Lung (tissue), 12 donors: ENCODE results near the gene ACACA. TPM values are rescaled to one million over a fixed set of nuclear protein-coding genes. Genes with fewer than 3 reads are reported as not detected.

ENCODE experiments used
- ATAC-seq: fragments of 200-7000 bp; cut with Tn5 transposase; one replicate; pipeline ENCODE4 v1.9.1; 2020; ENCODE audit warnings: moderate number of reproducible peaks; ENCODE audit not compliant: insufficient read depth, low FRiP score
- DNase-seq, 3 donors: peaks; one replicate each; pipeline ENCODE4 v3.0.0-alpha.2; 2013 to 2017
- H3K27ac ChIP-seq, 2 donors: one replicate each; pipeline ENCODE4 v1.5.1; 2013; ENCODE audit warnings: mild to moderate bottlenecking in 2 of 2, moderate library complexity in 2 of 2, control low read depth in 1 of 2, inconsistent platforms in 1 of 2, low read depth in 1 of 2, low read length in 1 of 2
- H3K27me3 ChIP-seq, 3 donors: one replicate each; pipeline ENCODE4 v1.5.1; 2013; ENCODE audit warnings: low read length in 2 of 3; ENCODE audit not compliant: control insufficient read depth in 3 of 3, insufficient read depth in 3 of 3
- H3K36me3 ChIP-seq, 4 donors: one replicate each; pipeline ENCODE4 v1.5.1; 2013; ENCODE audit warnings: low read length in 4 of 4, mild to moderate bottlenecking in 1 of 4, moderate library complexity in 1 of 4; ENCODE audit not compliant: control insufficient read depth in 4 of 4, insufficient read depth in 4 of 4
- H3K4me1 ChIP-seq, 5 donors: one replicate each; pipeline ENCODE4 v1.5.1; 2013; ENCODE audit warnings: low read length in 5 of 5, mild to moderate bottlenecking in 2 of 5, moderate library complexity in 1 of 5; ENCODE audit not compliant: control insufficient read depth in 5 of 5, insufficient read depth in 5 of 5
- H3K4me3 ChIP-seq: one replicate; pipeline ENCODE4 v1.5.1; 2013; ENCODE audit warnings: mild to moderate bottlenecking, control low read depth, moderate library complexity
- H3K9ac ChIP-seq, 2 donors: one replicate each; pipeline ENCODE4 v1.5.1; 2013; ENCODE audit warnings: low read length in 2 of 2, control low read depth in 1 of 2; ENCODE audit not compliant: insufficient read depth in 1 of 2
- H3K9me3 ChIP-seq, 4 donors: one replicate each; pipeline ENCODE4 v1.5.1; 2013; ENCODE audit warnings: low read length in 3 of 4, mild to moderate bottlenecking in 1 of 4, moderate library complexity in 1 of 4; ENCODE audit not compliant: control insufficient read depth in 4 of 4, insufficient read depth in 3 of 4
- CTCF ChIP-seq: IDR thresholded peaks from 2 replicates; pipeline ENCODE4 v1.5.1; 2012; ENCODE audit warnings: mild to moderate bottlenecking; ENCODE audit errors: control extremely low read depth, extremely low read depth
- WGBS, 2 donors: extraction: QIAGEN DNeasy Blood & Tissue Kit; methylation state at CpG; one replicate each; pipeline ENCODE4 v1.1.7; 2013; 5-methylcytosine and 5-hydroxymethylcytosine counted together
- polyA plus RNA-seq, 2 donors: library from polyadenylated mRNA; stranded (reverse); fragments of 200-250 nt; gene quantifications; one replicate each; pipeline ENCODE4 v1.2.1, GENCODE V29; 2013
- total RNA-seq, 2 donors: library from RNA; depleted of rRNA in 1 of 2; stranded (reverse); fragments of >200 nt in 1 of 2; gene quantifications; one replicate each; pipeline ENCODE4 v1.2.1, GENCODE V29; 2014 to 2021
- donor health status: control.
- donor health status: control.
- donor health status: Bipolar disorder and iron deficiency.
- donor health status: healthy.
- donor health status: DM: yes; HTN: yes; CAD: no.

The ACACA gene
- total and polyA plus RNA-seq, 4 donors, result 26.0 to 111 (median 55.6) TPM

- Histone ChIP-seq H3K27ac (no peak overlapping the region), H3K4me3 (no peak overlapping the region), H3K9ac (no peak overlapping the region), H3K9me3 (no peaks in the 10 kb centered on the region), H3K27me3 (no peaks in the 10 kb centered on the region), H3K4me1 (peaks cover 0 to 11% (median 0%) of the 10 kb centered on the region in 5 donors), H3K36me3 (peaks cover 0 to 10% (median 4%) of the 10 kb centered on the region in 4 donors)
- TF ChIP-seq CTCF, result no peak
- 56 to 70% methylated on average over 2 of the region's 2 CpGs for WGBS, 2 donors
- no peak for ATAC-seq
- no peak for DNase-seq
These were observed 195.5 kb downstream of the ACACA start for GRCh38 chr17:37211136-37211535.

- H3K27me3 ChIP-seq, result no peaks in the 10 kb centered on the region
- no peaks in the 10 kb centered on the region for H3K4me1 ChIP-seq
- H3K4me3 ChIP-seq, result no peak overlapping the region
- H3K36me3 ChIP-seq, result peaks cover 0 to 19% (median 8%) of the 10 kb centered on the region in 4 donors
- H3K9ac ChIP-seq, result no peak overlapping the region
- WGBS, 2 donors, result 97 to 100% methylated on average over 1 of the region's 1 CpG
- DNase-seq (no peak), ATAC-seq (no peak)
- TF ChIP-seq CTCF, result no peak
- no peak overlapping the region for H3K27ac ChIP-seq
- H3K9me3 ChIP-seq, result no peaks in the 10 kb centered on the region
These were observed 199.5 kb downstream of the ACACA start for GRCh38 chr17:37207103-37207502.

GRCh38 chr17:37206299-37206698 lies 200.3 kb downstream of the ACACA start:
- H3K4me1 ChIP-seq, result no peaks in the 10 kb centered on the region
- no peaks in the 10 kb centered on the region for H3K27me3 ChIP-seq
- DNase-seq, result no peak
- no peak overlapping the region for H3K9ac ChIP-seq
- H3K4me3 ChIP-seq, result no peak overlapping the region
- H3K9me3 ChIP-seq, result no peaks in the 10 kb centered on the region
- ATAC-seq, result no peak
- H3K36me3 ChIP-seq, result peaks cover 0 to 19% (median 9%) of the 10 kb centered on the region in 4 donors
- no peak overlapping the region for H3K27ac ChIP-seq
- no peak for TF ChIP-seq CTCF

GRCh38 chr17:37200497-37200896 lies 206.1 kb downstream of the ACACA start:
- no peak for TF ChIP-seq CTCF
- no peaks in the 10 kb centered on the region for H3K9me3 ChIP-seq
- no peaks in the 10 kb centered on the region for H3K27me3 ChIP-seq
- H3K9ac ChIP-seq, result no peak overlapping the region
- H3K4me1 ChIP-seq, result no peaks in the 10 kb centered on the region
- DNase-seq (no peak), ATAC-seq (no peak)
- no peak overlapping the region for H3K4me3 ChIP-seq
- 94 to 95% methylated on average over 2 of the region's 2 CpGs for WGBS, 2 donors
- no peak overlapping the region for H3K27ac ChIP-seq
- peaks cover 0 to 16% (median 5%) of the 10 kb centered on the region in 4 donors for H3K36me3 ChIP-seq
